ENCODE results near the gene GPR137C. TPM values are rescaled to one million over a fixed set of nuclear protein-coding genes. Genes with fewer than 3 reads are reported as not detected.

The GPR137C gene
- total RNA-seq, 1 donor from 2014 or later: 0.99 TPM

DNA sequence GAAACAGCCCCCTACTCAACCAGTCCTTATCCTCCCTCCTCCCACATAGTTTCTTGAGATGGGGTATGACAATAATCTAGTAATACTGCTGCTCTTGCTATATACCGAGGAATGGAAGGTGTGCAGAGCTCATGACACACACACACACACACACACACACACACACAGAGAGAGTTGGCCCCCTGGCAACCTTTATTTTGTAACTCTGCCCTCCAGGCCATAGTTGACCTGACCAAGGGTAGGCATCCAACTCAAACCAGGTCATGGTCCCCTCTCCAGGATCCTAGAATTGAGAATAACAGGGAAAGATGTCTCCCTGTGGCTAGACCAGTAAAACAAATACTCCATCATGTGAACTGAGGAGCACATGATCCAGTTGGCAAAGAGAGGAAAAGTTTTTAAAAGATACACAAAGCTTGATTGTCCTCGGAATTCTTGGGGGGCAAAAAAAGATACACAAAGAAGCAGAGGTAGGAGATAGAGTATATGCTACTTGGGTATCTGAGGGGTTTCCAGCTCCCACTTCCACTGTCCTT is 131.4 kb downstream of the GPR137C start:
- H3K4me3 Mint-ChIP-seq (ENCODE audit: unreplicated experiment): no peak overlapping the region
- H3K9me3 Mint-ChIP-seq (ENCODE audit: low read depth): no peaks in the 10 kb centered on the region
- H3K36me3 Mint-ChIP-seq (ENCODE audit: low read depth): peaks cover under 1% of the 10 kb centered on the region
- H3K27ac Mint-ChIP-seq (ENCODE audit: unreplicated experiment): no peak overlapping the region
- TF ChIP-seq, protein P1, sequence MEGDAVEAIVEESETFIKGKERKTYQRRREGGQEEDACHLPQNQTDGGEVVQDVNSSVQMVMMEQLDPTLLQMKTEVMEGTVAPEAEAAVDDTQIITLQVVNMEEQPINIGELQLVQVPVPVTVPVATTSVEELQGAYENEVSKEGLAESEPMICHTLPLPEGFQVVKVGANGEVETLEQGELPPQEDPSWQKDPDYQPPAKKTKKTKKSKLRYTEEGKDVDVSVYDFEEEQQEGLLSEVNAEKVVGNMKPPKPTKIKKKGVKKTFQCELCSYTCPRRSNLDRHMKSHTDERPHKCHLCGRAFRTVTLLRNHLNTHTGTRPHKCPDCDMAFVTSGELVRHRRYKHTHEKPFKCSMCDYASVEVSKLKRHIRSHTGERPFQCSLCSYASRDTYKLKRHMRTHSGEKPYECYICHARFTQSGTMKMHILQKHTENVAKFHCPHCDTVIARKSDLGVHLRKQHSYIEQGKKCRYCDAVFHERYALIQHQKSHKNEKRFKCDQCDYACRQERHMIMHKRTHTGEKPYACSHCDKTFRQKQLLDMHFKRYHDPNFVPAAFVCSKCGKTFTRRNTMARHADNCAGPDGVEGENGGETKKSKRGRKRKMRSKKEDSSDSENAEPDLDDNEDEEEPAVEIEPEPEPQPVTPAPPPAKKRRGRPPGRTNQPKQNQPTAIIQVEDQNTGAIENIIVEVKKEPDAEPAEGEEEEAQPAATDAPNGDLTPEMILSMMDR (IDR thresholded peaks at IDR 0.05): no peak
- no peak for DNase-seq (ENCODE audit: low spot score)
- peaks cover 16% of the 10 kb centered on the region for H3K4me1 Mint-ChIP-seq (ENCODE audit: low read depth)
- no peaks in the 10 kb centered on the region for H3K27me3 Mint-ChIP-seq (ENCODE audit: low read depth)

DNA sequence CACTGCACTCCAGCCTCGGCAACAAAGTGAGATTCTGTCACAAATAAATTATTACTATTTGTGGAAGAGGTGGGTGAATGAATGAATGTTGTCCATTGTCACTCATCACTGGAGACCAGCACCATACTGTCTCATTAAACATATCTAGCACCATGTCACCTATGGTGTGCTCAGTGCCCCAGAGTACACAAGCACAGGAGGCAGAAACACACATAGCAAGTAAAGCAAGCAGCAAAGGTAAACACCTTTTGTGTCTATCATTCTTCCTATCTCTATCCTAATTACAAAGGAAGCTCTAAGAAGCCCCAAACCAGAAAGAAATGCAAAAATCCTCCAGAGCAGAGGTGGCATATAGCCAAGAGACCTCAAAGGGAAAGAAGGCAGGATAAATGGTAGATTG is 133.5 kb downstream of the GPR137C start:
- TF ChIP-seq, protein P1 (IDR thresholded peaks at IDR 0.05): no peak
- Mint-ChIP-seq H3K27ac (ENCODE audit: unreplicated experiment) (no peak overlapping the region), H3K36me3 (ENCODE audit: low read depth) (no peaks in the 10 kb centered on the region)

More for the DNA sequence above, 133.5 kb downstream of the GPR137C start:
- DNase-seq (ENCODE audit: low spot score): no peak
- Mint-ChIP-seq H3K9me3 (ENCODE audit: low read depth) (no peaks in the 10 kb centered on the region), H3K27me3 (ENCODE audit: low read depth) (no peaks in the 10 kb centered on the region), H3K4me1 (ENCODE audit: low read depth) (peaks cover 17% of the 10 kb centered on the region), H3K4me3 (ENCODE audit: unreplicated experiment) (no peak overlapping the region)

Other genes starting within 250 kb of the GPR137C start
- 1.7 to 3.8 TPM (median 2.5 TPM) in 3 replicates for gene PTGER2, start 238.5 kb upstream of the GPR137C start, total RNA-seq
- 6.4 to 11.2 TPM (median 7.2 TPM) in 3 replicates for gene TXNDC16, start 331 bp upstream of the GPR137C start, total RNA-seq
- 43.9 to 59.1 TPM (median 58.7 TPM) in 3 replicates for gene ERO1A, start 142.7 kb downstream of the GPR137C start, total RNA-seq
- 58.2 to 76.9 TPM (median 66.4 TPM) in 3 replicates for gene PSMC6, start 154.4 kb downstream of the GPR137C start, total RNA-seq
- gene STYX, start 177.3 kb downstream of the GPR137C start, total RNA-seq: 17.3 to 21.0 TPM (median 20.9 TPM) in 3 replicates
- gene GNPNAT1, start 238.8 kb downstream of the GPR137C start, total RNA-seq: 45.9 to 51.0 TPM (median 48.4 TPM) in 3 replicates